Lower leg skin (tissue), 4 donors: ENCODE measurements around the gene ABHD2. TPM values are rescaled to one million over a fixed set of nuclear protein-coding genes. Genes with fewer than 3 reads are reported as not detected.

Experiments
- DNase-seq, 2 donors: peaks; one replicate each; pipeline ENCODE4 v3.0.0-alpha.2; 2019; ENCODE audit warnings: low spot score in 2 of 2
- H3K4me3 ChIP-seq: fragments of 200-600 bp; sonication (generic); 2 replicates; pipeline ENCODE4 v1.5.1; 2017; ENCODE audit warnings: mild to moderate bottlenecking, low read depth; ENCODE audit not compliant: poor library complexity, severe bottlenecking
- CTCF ChIP-seq, 3 donors: fragments of 450-650 bp; IDR thresholded peaks; one replicate each; pipeline ENCODE4 v1.5.1; 2016; ENCODE audit warnings: antibody characterized with exemption in 3 of 3, mild to moderate bottlenecking in 3 of 3, moderate library complexity in 2 of 3
- POLR2A ChIP-seq, 2 donors: fragments of 450-650 bp; IDR thresholded peaks; one replicate each; pipeline ENCODE4 v1.6.1; 2016 to 2017; ENCODE audit warnings: antibody characterized with exemption in 2 of 2, mild to moderate bottlenecking in 1 of 2, moderate library complexity in 1 of 2
- WGBS, 2 donors: methylation state at CpG; one replicate each; pipeline ENCODE4 v1.1.5; 2018; 5-methylcytosine and 5-hydroxymethylcytosine counted together
- intact Hi-C: fragments of 100-400 bp; cut with DNase I; formaldehyde crosslinking; loops from one replicate; pipeline ENCODE4 v1.15.0; 2023; ENCODE audit warnings: low total_unique reads
- total RNA-seq, 4 donors: library from RNA; depleted of rRNA; stranded (reverse); fragments of >200 nt; gene quantifications; one replicate each; pipeline ENCODE4 v1.1.0, GENCODE V29; 2016

Gene ABHD2
- total RNA-seq, 4 donors from 2014 or later = 21.5 to 57.3 (median 38.5) TPM

- TF ChIP-seq POLR2A (IDR thresholded peaks at IDR 0.05) = no peak
- no peak for TF ChIP-seq CTCF (IDR thresholded peaks at IDR 0.05)
- no peak overlapping the region for H3K4me3 ChIP-seq
- no peak for DNase-seq
- intact Hi-C loops = no loop called here
Measured at GRCh38 chr15:89208256-89208655, 120.0 kb downstream of the ABHD2 start.

DNA sequence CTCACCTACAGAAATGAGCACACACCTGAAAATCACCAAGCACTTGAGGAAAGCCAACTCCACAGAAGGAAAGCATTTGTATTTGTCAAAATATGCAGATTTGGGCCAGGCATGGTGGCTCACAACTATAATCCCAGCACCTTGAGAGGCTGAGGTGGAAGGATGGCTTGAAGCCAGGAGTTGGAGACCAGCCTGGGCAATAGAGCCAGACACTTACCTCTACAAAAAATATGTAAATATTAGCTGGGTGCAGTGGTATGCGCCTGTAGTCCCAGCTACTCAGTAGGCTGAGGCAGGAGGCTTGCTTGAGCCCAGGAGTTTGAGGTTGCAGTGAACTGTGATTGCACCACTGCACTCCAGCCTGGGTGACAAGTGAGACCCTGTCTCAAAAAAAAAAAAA, 120.8 kb downstream of the ABHD2 start:
- H3K4me3 ChIP-seq = no peak overlapping the region
- WGBS, 2 donors = 86 to 90% methylated on average over 1 of the region's 1 CpG
- intact Hi-C loops = no loop called here
- no peak for TF ChIP-seq POLR2A (IDR thresholded peaks at IDR 0.05)
- no peak for TF ChIP-seq CTCF (IDR thresholded peaks at IDR 0.05)
- DNase-seq = no peak

- no peak overlapping the region for H3K4me3 ChIP-seq
- DNase-seq = no peak
- intact Hi-C loops = loop anchor here (10.0 kb wide), 1 partner anchor 83 kb away; no protein-coding TSS in a partner anchor
- WGBS, 2 donors = 72 to 77% methylated on average over 5 of the region's 5 CpGs
- TF ChIP-seq POLR2A (IDR thresholded peaks at IDR 0.05) (no peak), CTCF (IDR thresholded peaks at IDR 0.05) (no peak)
Measured at GRCh38 chr15:89211678-89212170, 123.5 kb downstream of the ABHD2 start.

DNA sequence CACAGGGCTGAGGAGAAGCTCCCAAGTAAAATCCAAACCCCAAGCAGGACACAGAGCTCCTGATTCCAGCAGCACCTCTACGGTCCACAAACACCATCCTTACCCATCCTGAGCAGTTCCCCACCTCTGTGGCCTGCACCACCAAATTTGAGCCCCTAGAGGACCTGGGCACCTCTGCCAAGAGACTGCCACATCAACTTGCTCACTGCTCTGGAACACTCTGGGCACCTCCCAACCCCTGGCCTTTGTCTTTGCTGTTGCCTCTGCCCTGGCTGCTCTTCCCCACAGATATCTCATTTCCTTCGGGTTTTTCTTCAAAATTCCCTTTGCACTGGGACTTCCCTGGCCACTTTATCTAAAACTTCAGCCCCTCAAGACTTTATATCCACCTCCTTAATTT, 127.4 kb downstream of the ABHD2 start:
- WGBS, 2 donors = 90 to 91% methylated on average over 2 of the region's 2 CpGs
- DNase-seq = no peak
- no peak overlapping the region for H3K4me3 ChIP-seq
- TF ChIP-seq POLR2A (IDR thresholded peaks at IDR 0.05) = no peak
- no peak for TF ChIP-seq CTCF (IDR thresholded peaks at IDR 0.05)
- intact Hi-C loops = loop anchor here (10.0 kb wide), 1 partner anchor 79 kb away; no protein-coding TSS in a partner anchor

- intact Hi-C loops = loop anchor here (10.0 kb wide), 1 partner anchor 78 kb away; no protein-coding TSS in a partner anchor
- no peak for DNase-seq
- WGBS, 2 donors = 86 to 92% methylated on average over 20 of the region's 20 CpGs
- TF ChIP-seq POLR2A (IDR thresholded peaks at IDR 0.05) (no peak), CTCF (IDR thresholded peaks at IDR 0.05) (no peak)
- H3K4me3 ChIP-seq = no peak overlapping the region
Measured at GRCh38 chr15:89217031-89217430, 128.8 kb downstream of the ABHD2 start.
